Left ventricle myocardium superior (tissue), 1 donor: ENCODE data around the gene BCKDHA. TPM values are rescaled to one million over a fixed set of nuclear protein-coding genes. Genes with fewer than 3 reads are reported as not detected.
"Not testable (repeated sequence)": the region's sequence is repeated elsewhere in the genome, so short reads cannot be mapped to it uniquely, and the experiment has no call there.

Experiments
- ATAC-seq: fragments of 200-7000 bp; cut with Tn5 transposase; one replicate; pipeline ENCODE4 v1.9.1; 2020; ENCODE audit warnings: mild to moderate bottlenecking, moderate library complexity
- DNase-seq: peaks from one replicate; pipeline ENCODE4 v3.0.0-alpha.2; 2020
- intact Hi-C: fragments of 100-400 bp; cut with micrococcal nuclease; formaldehyde crosslinking; loops from one replicate; pipeline ENCODE4 v1.11.0; 2022
- total RNA-seq: library from RNA; stranded (reverse); fragmentation: NEBNext Ultra II Directional; extraction: Animal tissue kit (Norgen Biotek cat#: 25700); gene quantifications from one replicate; pipeline ENCODE4 v1.2.1, GENCODE V29; 2021
- donor health status: DM: no; HTN: yes; CAD: no; lungs with severe emphysema.

The BCKDHA gene
- total RNA-seq, 1 donor from 2014 or later, result 49.2 TPM

DNA sequence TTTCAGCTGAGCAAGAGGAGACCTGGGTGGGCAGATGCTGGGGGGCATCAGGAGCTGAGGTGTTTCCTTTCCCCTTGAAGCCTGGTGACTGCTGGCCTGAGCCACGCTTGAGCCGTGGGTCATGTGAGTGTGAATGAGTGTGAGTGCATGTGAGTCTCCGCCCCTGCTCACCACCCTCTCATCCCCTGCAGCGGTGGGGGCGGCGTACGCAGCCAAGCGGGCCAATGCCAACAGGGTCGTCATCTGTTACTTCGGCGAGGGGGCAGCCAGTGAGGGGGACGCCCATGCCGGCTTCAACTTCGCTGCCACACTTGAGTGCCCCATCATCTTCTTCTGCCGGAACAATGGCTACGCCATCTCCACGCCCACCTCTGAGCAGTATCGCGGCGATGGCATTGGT lies 24.4 kb downstream of the BCKDHA start:
- ATAC-seq (no peak), DNase-seq (no peak)
- intact Hi-C loops, result no loop called here

DNA sequence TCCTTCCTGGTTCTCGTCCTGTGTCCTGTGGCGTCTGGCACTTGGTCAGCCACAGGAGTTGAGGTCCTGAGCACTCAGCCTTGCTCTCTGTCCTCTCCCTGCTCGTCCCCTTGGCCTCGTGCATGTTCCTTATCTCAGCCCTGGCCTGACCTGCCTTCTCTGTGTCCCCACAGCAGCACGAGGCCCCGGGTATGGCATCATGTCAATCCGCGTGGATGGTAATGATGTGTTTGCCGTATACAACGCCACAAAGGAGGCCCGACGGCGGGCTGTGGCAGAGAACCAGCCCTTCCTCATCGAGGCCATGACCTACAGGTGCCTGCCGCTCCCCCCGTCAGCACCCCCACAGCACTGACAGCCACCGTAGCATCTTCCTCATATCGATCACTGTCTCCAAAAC lies 24.8 kb downstream of the BCKDHA start:
- ATAC-seq, result peak; percentile 12
- intact Hi-C loops, result no loop called here
- DNase-seq, result peak; percentile 49

DNA sequence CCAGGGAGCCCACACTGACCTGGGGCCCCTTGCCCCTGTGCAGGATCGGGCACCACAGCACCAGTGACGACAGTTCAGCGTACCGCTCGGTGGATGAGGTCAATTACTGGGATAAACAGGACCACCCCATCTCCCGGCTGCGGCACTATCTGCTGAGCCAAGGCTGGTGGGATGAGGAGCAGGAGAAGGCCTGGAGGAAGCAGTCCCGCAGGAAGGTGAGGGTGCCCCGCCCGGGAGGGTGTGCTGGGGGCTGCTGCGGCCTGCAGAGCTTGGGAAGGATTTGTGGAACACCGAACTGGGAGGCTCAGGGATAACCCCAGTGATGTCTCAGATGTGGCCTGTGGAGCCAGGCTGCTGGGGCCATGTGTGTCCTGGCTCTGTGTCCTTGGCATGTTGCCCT lies 25.3 kb downstream of the BCKDHA start:
- ATAC-seq (no peak), DNase-seq (no peak)
- intact Hi-C loops, result no loop called here

DNA sequence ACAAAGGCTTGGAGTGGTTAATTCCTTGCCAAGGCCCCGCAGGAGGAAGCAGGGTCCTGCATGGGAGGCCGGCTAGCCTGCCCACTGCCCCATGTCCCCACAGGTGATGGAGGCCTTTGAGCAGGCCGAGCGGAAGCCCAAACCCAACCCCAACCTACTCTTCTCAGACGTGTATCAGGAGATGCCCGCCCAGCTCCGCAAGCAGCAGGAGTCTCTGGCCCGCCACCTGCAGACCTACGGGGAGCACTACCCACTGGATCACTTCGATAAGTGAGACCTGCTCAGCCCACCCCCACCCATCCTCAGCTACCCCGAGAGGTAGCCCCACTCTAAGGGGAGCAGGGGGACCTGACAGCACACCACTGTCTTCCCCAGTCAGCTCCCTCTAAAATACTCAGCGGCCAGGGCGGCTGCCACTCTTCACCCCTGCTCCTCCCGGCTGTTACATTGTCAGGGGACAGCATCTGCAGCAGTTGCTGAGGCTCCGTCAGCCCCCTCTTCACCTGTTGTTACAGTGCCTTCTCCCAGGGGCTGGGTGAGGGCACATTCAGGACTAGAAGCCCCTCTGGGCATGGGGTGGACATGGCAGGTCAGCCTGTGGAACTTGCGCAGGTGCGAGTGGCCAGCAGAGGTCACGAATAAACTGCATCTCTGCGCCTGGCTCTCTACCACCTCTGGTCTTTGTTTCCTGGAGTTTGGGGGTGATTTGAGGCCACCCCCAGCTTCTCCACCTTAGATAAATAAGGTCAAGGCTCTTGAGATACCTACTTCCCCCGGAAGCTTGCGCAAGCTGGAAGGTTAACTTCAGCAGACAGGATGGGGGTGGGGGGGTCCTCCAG lies 26.9 kb downstream of the BCKDHA start:
- ATAC-seq, result no peak
- intact Hi-C loops, result no loop called here
- DNase-seq, result no peak

DNA sequence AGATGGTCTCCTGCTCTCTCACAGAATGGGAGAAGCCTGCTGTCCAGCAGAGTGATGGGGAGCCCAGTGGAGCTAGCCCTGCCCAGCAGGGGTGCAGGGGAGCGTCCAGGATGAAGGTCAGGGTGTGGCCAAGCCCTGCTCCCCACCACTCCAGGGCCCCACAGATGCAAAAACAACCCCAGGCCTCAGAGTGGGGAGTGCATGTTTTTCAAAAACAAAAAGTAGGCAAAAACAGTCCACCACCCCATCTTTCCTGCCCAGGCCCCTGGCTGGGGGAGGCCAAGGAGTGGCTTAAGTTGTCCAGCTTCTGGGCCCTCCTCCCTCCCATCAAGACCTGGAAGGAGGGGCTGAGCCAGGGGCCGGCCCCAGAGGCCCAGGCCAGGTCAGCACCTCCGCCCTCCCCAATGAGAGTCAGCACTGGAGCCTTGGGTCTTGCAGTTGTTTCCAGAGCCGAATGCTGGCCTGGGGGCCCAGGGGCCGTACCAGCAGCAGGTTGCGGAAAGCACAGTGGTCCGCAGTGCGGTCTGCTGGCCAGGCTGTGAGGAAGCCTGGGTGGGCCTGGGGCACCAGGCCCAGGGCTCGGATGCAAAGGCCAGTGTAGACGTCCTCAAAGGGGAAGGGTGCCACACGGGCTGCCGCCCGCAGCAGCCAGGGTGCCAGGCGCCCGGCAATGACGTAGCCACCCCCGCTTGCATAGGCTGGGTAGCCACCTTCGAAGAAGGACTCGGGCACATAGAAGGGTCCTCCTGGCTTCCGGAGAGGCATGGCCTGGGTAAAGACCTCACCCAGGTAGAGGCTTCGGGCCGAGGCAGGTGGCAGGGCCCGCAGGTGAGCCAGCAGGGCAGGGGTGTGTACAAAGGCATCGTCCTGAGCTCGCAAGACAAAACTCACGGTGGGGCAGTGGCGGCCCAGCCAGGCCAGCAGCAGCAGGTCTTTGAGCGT lies 27.8 kb downstream of the BCKDHA start:
- no peak for DNase-seq
- no peak for ATAC-seq
- intact Hi-C loops, result no loop called here

DNA sequence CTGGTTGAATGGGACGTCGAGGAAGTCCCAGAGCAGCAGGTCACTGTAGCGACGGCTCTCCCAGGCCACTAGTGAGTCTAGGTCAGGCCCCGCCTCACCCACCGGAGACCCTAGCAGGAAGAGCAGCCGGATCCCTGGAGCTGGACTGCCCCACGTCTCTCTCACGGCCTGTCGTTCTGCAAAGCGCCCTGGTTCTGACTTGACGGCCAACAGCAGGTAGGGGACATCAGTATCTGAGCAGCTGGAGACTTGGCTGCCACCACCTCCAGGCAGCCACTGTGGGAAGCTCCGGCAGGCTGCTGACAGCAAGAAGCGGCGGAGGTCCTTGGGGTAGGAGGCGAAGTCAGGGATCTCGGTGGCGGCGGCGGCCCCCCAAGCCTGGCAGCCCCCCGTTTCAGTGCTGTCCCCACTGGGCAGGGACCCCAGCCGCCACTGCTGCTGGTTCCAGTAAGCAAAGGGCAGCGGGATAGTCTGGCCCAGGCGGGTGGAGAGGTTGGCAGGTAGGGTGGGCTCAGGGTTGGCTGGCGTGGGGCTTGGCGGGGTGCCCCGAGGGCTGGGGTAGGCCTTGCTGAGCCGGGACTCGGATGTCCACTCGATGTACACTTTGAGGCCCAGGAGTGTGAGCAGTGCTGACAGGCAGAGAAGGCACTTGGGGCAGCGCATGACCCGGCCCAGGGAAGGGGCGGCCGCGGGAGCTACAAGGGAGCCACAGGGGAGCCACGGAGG lies 28.7 kb downstream of the BCKDHA start:
- DNase-seq (peak; percentile 53), ATAC-seq (peak; percentile 25)
- intact Hi-C loops, result no loop called here

DNA sequence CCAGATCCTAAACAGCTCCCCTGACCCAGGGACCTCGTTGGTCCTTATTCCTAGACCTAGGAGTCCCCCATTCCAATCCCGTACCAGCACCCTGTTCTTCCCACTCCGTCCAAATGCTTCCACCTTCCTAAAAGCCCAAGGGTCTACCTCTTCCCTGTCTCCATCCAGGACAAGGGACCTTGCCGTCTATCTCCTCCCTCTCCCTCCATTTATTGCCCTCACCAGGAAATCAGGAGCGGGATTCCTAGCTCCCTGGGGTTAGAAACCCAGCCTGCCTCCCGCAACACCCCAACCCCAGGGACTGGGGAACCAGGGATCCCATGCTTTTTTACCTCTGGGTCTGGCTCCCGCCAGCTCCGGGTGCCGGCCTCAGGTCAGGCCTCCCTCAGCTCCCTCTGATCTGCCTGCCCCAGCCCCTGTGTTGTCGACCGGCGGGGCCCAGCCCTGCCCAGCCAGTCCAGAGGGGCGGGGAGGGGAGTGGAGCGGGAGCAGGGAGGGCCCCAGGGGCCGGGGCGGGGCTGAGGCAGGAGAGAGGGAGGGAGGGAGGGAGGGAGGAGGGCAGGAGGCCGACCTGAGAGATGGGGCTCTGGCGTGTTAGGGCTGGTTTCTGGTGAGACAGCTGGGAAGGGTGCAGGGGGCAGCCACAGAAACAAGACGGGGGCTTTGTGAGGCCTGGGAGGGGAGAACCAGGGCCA lies 29.5 kb downstream of the BCKDHA start, which contains the start of gene B3GNT8:
TSS of gene B3GNT8 (minus strand) at position 423 of the 695 bp plus-strand sequence. CDS start 596 bp downstream, outside the sequence.
- ATAC-seq (peak; percentile 84), DNase-seq (peak; percentile 94)
- intact Hi-C loops, result no loop called here

DNA sequence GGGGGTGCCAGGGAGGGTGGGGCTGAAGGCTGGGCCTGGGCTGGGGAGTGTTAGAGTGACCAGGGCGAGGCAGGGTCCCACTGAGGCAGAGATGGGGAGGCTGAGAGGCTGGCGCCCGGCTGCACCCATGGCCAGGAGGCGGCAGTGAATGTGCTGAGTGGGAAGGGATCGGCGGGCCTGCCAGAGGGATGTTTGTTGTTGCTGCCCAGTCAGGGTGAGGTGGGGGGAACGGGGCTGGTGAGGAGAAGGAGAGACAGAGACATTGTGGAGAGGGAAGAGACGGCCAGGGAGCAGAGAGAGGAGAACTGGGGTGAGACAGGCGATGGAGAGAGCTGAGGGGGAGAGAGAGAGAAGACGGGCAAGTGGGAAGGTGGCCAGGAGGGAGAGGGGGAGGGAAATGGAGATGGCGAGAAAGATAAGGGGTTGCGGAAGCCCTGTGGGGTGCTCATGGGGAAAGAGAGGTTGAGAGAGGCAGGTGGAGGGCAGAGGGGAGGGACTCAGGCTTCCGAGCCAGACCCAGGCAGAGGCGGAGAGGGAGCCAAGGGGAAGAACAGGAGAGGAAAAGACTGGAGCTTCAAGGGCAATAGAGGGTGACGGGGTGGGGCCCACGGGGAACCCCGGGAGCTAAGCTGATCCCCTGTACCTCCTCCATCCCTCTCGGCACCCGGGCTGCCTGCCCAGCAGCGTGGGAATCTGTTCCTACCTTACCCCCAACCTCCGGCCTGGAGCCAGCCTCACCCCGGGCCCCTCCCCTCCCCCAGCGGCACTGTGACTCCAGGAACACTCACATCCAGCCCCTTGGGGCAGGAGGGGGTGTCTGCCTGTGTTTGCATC lies 30.2 kb downstream of the BCKDHA start:
- peak; percentile 29 for ATAC-seq
- peak; percentile 73 for DNase-seq
- intact Hi-C loops, result no loop called here

DNA sequence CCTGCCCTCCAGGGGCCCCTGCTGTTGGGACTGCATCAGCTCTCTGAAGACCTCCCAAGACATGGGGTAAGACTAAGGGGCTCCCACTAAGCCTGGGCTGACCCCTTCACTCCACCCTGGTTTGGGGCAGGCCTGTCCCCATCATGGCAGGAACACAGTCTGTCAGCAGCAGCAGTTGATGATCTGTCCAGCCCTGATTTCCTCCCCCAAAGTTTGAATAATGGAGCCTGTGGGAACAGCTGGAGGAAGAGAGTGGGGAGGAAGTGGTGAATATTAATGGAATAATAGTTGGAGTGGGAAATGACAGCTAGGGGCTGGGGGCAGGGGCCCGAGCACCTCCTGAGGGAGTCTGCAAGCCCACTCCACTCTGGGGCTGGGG lies 30.9 kb downstream of the BCKDHA start:
- DNase-seq, result no peak
- intact Hi-C loops, result no loop called here
- ATAC-seq, result no peak

DNA sequence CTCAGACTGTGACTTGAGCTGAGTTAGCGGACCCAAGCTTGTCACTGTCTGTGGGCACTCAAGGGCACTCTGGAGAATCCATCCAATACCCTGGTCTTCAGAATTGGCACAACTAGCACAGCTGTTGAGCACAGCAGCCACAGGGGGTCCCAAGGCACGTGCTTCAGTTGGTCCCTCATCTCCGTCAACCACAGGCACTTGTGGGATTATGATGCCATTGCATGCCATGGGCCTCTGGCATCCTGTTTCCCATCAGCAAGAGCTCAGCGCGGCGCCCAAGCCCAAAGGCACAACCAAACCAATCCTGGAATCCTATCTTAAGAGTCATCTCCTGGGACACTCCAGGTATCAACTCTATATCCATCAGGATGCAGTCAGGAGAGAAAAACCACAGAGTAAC lies 33.3 kb downstream of the BCKDHA start:
- intact Hi-C loops, result no loop called here
- ATAC-seq (no peak), DNase-seq (no peak)

DNA sequence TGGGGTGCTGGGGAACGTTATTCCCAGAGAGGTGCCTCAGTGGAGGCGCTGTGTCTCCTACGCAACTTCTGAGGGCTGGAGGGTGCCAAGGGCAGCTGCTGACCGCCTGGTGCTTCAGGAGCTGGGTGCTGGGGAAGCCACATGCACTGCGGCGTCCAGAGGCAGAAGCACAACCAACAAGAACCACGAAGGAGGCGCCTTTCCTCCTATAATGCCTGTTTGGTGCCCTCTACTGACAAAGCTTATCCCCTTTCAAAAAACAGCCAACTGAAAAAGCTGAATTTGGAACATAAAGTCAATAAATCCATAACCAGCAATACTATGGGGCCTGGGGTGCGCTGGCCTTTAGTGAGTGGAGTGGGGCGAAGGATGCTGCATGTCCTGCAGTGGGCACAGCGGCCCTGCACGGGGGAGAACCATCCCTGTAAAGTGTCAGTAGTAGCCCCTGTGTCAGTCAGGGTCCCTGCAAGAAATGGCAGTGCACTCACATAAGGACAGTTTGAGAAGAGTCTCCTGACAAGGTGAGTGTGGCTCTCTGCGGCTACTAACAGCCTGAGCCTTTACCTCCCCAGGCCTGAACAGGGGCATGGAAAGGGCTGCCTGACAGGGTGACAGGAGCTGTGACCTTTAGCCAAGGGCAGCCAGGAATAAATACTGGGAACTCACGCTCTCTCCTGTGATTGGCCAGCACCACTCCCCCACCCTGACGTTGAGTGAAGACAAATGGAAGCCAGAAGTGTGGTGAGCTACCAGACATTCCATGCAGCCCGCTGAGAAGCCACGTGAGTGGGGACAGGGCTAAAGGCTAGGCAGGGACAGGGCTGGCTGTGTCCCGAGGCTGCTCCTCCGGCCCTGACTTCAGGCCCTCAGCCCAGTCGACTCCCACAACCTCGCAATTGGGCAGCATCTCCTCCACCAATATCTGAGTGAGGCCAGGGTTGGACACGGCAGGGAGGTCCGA lies 34.1 kb downstream of the BCKDHA start:
- intact Hi-C loops, result no loop called here
- DNase-seq (peak; percentile 88), ATAC-seq (peak; percentile 82)

DNA sequence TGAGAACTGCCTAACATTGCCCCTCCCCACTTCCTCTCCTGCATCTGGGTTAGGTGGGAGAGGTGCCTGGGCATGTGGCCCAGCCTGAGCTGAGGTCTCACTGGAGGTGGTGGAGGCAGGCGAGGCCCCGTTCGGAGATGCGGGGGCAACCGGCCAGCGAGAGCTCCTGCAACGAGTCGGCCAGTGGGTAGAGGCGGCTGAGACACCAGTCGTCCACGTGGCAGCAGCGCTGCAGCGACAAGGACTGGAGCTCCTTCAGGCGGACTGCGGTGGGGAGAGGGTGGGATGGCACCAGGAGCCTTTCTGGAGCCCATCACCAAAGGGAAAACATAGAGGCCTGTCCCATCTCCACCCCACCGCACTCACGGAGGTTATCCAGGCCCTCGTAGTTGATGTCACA lies 35.6 kb downstream of the BCKDHA start:
- ATAC-seq (no peak), DNase-seq (no peak)

DNA sequence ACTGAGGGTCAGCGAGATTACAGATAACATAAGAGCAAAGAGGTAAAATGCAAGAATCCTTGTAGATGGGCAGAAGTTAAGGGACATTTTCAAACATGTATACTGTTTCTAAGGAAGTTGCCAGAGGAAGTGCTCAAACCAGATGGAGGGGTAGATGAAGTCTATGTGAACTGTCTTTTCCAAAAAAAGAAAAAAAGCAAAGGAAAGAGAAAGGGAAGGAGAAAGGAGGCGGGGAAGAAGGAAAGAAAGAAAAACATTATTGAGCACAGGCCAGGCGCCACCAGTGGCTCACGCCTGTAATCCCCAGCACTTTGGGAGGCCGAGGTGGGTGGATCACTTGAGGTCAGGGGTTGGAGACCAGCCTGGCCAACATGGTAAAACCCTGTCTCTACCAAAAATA lies 36.8 kb downstream of the BCKDHA start:
- no peak for ATAC-seq
- intact Hi-C loops, result no loop called here
- DNase-seq, result no peak

More for the DNA sequence above, 35.6 kb downstream of the BCKDHA start:
- intact Hi-C loops, result no loop called here

DNA sequence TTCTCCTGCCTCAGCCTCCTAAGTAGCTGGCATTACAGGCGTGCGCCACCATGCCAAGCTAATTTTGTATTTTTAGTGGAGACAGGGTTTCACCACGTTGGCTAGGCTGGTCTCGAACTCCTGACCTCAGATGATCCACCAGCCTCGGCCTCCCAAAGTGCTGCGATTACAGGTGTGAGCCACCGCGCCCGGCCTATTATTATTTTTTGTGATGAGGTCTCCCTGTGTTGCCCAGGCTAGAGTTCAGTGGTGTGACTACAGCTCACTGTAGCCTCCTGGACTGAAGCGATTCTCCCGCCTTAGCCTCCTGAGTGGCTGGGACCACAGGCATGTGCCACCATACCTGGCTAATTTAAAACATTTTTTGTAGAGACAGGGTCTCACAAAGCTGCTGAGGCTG lies 37.8 kb downstream of the BCKDHA start:
- DNase-seq, ATAC-seq, intact Hi-C loops: not testable (repeated sequence)

DNA sequence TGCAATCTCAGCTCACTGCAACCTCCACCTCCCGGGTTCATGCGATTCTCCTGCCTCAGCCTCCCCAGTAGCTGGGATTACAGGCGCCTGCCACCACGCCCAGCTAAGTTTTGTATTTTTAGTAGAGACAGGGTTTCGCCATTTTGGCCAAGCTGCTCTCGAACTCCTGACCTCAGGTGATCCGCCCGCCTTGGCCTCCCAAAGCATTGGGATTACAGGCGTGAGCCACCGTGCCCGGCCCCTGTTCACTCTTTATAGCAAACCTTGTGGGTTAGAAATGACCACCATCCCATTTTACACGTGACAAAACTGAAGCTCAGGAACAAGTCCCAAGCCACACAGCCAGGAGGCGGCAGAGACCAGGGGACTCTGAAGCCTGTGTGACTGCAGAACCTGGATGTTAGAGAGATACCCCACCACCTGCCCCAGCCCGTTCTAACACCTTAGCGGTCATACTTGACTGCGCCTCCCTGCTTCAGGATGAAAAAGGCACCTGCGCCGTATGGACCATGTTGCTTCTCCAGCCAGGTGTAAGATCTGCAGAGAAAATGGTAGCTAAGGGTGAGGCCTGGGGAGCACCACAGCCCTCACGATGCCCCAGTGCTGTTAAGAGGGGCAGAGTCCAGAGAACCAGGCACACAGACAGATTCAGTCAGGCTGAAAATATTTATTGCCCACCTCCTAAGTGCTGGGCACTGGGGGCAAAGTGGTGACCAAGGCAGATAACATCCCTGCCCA lies 38.5 kb downstream of the BCKDHA start:
- intact Hi-C loops, result no loop called here
- ATAC-seq, result no peak
- DNase-seq, result no peak

DNA sequence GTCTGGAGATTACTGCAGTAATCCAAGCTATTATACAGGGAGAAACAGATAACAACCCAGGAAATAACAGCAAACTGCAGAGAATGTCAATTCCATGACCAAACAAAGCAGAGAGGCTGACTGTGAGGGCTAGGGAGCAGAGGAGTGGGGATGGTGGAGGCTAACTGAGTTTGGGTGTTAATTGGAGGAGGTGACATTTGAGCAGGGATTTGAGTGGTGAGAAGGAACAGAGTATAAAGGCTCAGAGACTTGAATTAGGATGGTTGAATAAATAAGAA lies 39.0 kb downstream of the BCKDHA start:
- intact Hi-C loops, result no loop called here
- ATAC-seq, result no peak
- DNase-seq, result no peak
